HG02852 (cell line): ENCODE data around the gene UFD1.

Source experiments
- ATAC-seq: cut with Tn5 transposase; IDR thresholded peaks from one replicate; pipeline ENCODE4 v1.9.1; 2021; ENCODE audit warnings: mild to moderate bottlenecking, moderate library complexity; ENCODE audit not compliant: unreplicated experiment

Gene UFD1

GRCh38 chr22:19402642-19403191 is 76.3 kb downstream of the UFD1 start:
- no peak for ATAC-seq

GRCh38 chr22:19401483-19401882 is 77.5 kb downstream of the UFD1 start:
- no peak for ATAC-seq

DNA sequence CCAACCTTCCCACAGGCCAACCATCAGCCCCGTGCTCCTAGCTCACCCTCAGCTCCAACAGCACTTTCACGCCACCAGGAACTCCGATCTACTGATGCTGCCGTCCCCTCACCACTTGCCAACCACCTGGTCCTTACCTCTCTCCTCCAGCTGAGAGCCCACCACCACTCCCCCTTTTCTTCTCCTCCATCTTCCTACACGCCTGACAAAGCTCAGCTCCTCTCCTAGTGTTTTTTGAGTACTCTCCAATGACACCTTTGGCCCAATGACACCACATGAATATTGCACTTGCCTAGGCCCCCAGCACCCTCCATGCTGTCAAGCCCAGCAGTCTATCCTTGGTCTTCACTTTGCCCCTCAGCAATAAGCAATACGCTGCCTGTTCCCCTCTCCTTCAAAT is 78.1 kb downstream of the UFD1 start:
- no peak for ATAC-seq
